B cell (primary cell): ENCODE results near the gene SFXN5. TPM values are rescaled to one million over a fixed set of nuclear protein-coding genes. Genes with fewer than 3 reads are reported as not detected.
A peak's percentile ranks its signal among the peaks of the same experiment; 100 is the strongest.

Experiments
- ATAC-seq: fragments of 200-7000 bp; cut with Tn5 transposase; one replicate; pipeline ENCODE4 v1.10.0; 2021; ENCODE audit warnings: low read depth, mild to moderate bottlenecking, moderate number of reproducible peaks, moderate library complexity
- CTCF ChIA-PET: fragments of 350-600 bp; sonication (Branson Sonifier 250); formaldehyde crosslinking; loops from one replicate; lab custom pipeline; 2021; ENCODE audit warnings: antibody characterized with exemption, inconsistent platforms; lab: Charles Lee
- POLR2A ChIA-PET: fragments of 350-600 bp; sonication (Branson Sonifier 250); formaldehyde crosslinking; loops from one replicate; lab custom pipeline; 2021; ENCODE audit warnings: antibody characterized with exemption; lab: Charles Lee
- DNase-seq: peaks from one replicate; pipeline ENCODE4 v3.0.0; 2013
- H2AFZ ChIP-seq: 2 replicates; pipeline ENCODE4 v1.6.1; 2012; ENCODE audit warnings: mild to moderate bottlenecking, low read depth, low read length; ENCODE audit not compliant: insufficient read depth, poor library complexity, severe bottlenecking
- H3K27ac ChIP-seq, 2 donors: 1 replicate in 1 of 2; 2 replicates in 1 of 2; pipeline ENCODE4 v1.5.1; 2012 to 2013; ENCODE audit warnings: low read length in 2 of 2, mild to moderate bottlenecking in 2 of 2, moderate library complexity in 1 of 2
- H3K27me3 ChIP-seq, 4 experiments: fragments of 200-600 bp in 1 of 4; sonication (generic) in 1 of 4; replicated peaks in 1 of 4; 1 replicate in 2 of 4; 2 replicates in 2 of 4; pipeline versions ENCODE4 v1.6.1 to v1.7.0; 2013 to 2016; ENCODE audit warnings: low read length in 3 of 4, mild to moderate bottlenecking in 2 of 4, mixed read lengths in 1 of 4, moderate library complexity in 1 of 4; ENCODE audit not compliant: insufficient read depth in 4 of 4, control insufficient read depth in 3 of 4; ENCODE audit errors: control extremely low read depth in 1 of 4
- H3K36me3 ChIP-seq, 2 experiments: replicated peaks in 1 of 2; 1 replicate in 1 of 2; 2 replicates in 1 of 2; pipeline versions ENCODE4 v1.6.1 to v1.7.1; 2013; ENCODE audit warnings: low read length in 1 of 2; ENCODE audit not compliant: insufficient read depth in 2 of 2, control insufficient read depth in 1 of 2; ENCODE audit errors: control extremely low read depth in 1 of 2, extremely low read depth in 1 of 2
- H3K4me1 ChIP-seq, 2 donors: fragments of 200-600 bp in 1 of 2; sonication (generic) in 1 of 2; 1 replicate in 1 of 2; 2 replicates in 1 of 2; pipeline versions ENCODE4 v1.5.1 to v1.6.1; 2013 to 2017; ENCODE audit warnings: low read length in 2 of 2; ENCODE audit not compliant: control insufficient read depth in 2 of 2, insufficient read depth in 2 of 2
- H3K4me2 ChIP-seq: replicated peaks from 2 replicates; pipeline ENCODE3; 2012; ENCODE audit warnings: mild to moderate bottlenecking, low read depth, low read length; ENCODE audit not compliant: poor library complexity, severe bottlenecking
- H3K4me3 ChIP-seq, 5 experiments: fragments of 200-600 bp in 1 of 5; sonication (generic) in 1 of 5; 1 replicate in 3 of 5; 2 replicates in 2 of 5; pipeline versions ENCODE4 v1.5.1 to v1.7.0; 2011 to 2016; ENCODE audit warnings: low read length in 4 of 5, mild to moderate bottlenecking in 4 of 5, low read depth in 2 of 5, control low read depth in 1 of 5, moderate library complexity in 1 of 5; ENCODE audit not compliant: insufficient read depth in 1 of 5; ENCODE audit errors: control extremely low read depth in 1 of 5, extremely low read depth in 1 of 5
- H3K79me2 ChIP-seq: fragments of 200-600 bp; sonication (generic); one replicate; pipeline ENCODE4 v1.6.0; 2016; ENCODE audit warnings: low read length; ENCODE audit not compliant: control insufficient read depth, insufficient read depth
- H3K9ac ChIP-seq: fragments of 200-600 bp; sonication (generic); 2 replicates; pipeline ENCODE4 v1.6.1; 2017; ENCODE audit warnings: mild to moderate bottlenecking, low read length, moderate library complexity
- H3K9me3 ChIP-seq, 3 donors: one replicate each; pipeline versions ENCODE4 v1.6.1 to v1.7.1; 2013; ENCODE audit warnings: low read length in 2 of 3; ENCODE audit not compliant: control insufficient read depth in 2 of 3, insufficient read depth in 1 of 3; ENCODE audit errors: control extremely low read depth in 1 of 3
- H4K20me1 ChIP-seq: 2 replicates; pipeline ENCODE4 v1.6.0; 2012; ENCODE audit warnings: mild to moderate bottlenecking, low read length; ENCODE audit not compliant: insufficient read depth, control insufficient read depth, poor library complexity, severe bottlenecking
- H3K27ac Mint-ChIP-seq: one replicate; pipeline ENCODE4 v1.8.0; 2021; ENCODE audit warnings: mixed read lengths
- H3K27me3 Mint-ChIP-seq: one replicate; pipeline ENCODE4 v1.8.0; 2021; ENCODE audit warnings: mixed read lengths
- H3K4me1 Mint-ChIP-seq: one replicate; pipeline ENCODE4 v1.8.0; 2021; ENCODE audit warnings: mixed read lengths
- H3K4me3 Mint-ChIP-seq: one replicate; pipeline ENCODE4 v1.8.0; 2021; ENCODE audit warnings: mixed read lengths
- H3K9me3 Mint-ChIP-seq: one replicate; pipeline ENCODE4 v1.8.0; 2022; ENCODE audit warnings: mixed read lengths; ENCODE audit not compliant: insufficient read depth
- CTCF ChIP-seq: fragments of 200-600 bp; IDR thresholded peaks from one replicate; pipeline ENCODE4 v1.8.0; 2022; ENCODE audit warnings: antibody characterized with exemption, mild to moderate bottlenecking
- EZH2 ChIP-seq: IDR thresholded peaks from 2 replicates; pipeline ENCODE4 v1.6.1; 2012; ENCODE audit warnings: borderline replicate concordance, low read depth, mild to moderate bottlenecking, moderate library complexity, low read length; ENCODE audit not compliant: insufficient read depth, poor library complexity, severe bottlenecking
- WGBS: methylation state at CpG from one replicate; pipeline ENCODE4 v1.1.5; 2013; ENCODE audit warnings: missing lambda C conversion rate; ENCODE audit not compliant: insufficient coverage; 5-methylcytosine and 5-hydroxymethylcytosine counted together
- intact Hi-C: fragments of 100-400 bp; cut with micrococcal nuclease; formaldehyde crosslinking; loops from one replicate; pipeline ENCODE4 v1.10.0; 2022
- polyA plus RNA-seq: library from polyadenylated mRNA; depleted of rRNA; stranded (reverse); fragments of >200 nt; gene quantifications from 2 replicates; pipeline ENCODE4 v1.2.3, GENCODE V29; 2012
- total RNA-seq, 2 donors: library from RNA; stranded (reverse); fragments of 120-200 nt in 1 of 2; gene quantifications; 1 replicate in 1 of 2; 2 replicates in 1 of 2; pipeline versions ENCODE4 v1.2.3 to v1.2.4, GENCODE V29; 2013 to 2022

SFXN5 gene
- total and polyA plus RNA-seq, 2 donors (not counting 1 experiment from before 2014, with no cell fraction given): 8.0 to 16.9 TPM

DNA sequence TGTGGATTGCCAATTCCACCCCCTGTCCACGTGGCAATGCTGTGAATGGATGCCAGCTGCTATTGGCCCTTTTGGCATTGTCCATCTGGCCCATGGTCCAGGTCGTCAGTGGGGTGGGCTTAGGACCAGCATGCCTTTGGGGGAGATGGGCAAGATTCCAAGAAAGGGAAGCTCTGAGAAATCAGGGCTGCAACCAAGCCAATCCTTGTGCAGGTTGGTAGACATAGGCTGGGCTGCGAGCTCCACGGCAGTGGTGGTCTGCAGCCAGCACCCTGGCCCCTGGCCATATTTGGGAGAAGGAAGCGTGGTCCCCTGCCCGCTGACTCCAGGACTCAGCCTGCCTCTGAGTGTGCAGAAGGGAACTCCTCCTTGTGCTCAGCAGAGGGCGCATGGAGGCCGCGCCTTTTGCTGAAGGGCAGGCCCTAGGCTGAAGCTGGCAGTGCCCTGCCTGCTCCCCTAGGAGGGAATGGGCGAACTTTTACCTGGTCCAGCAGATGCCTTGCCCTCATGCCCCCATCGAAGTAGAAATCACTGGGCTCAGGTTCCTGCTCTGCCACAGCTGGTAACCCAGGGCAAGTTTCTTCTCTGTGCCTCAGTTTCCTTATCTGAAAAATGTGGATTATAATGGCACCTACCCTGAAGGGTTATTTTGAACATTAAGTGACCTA is 178.9 kb downstream of the SFXN5 start:
- peaks cover 0 to 6% (median 0%) of the 10 kb centered on the region in 3 donors for H3K9me3 ChIP-seq
- H3K9ac ChIP-seq: no peak overlapping the region
- ATAC-seq (peak; percentile 83), DNase-seq (peak; percentile 64)
- intact Hi-C loops: loop anchor here (1.0 kb wide), 3 partner anchors 81 to 285 kb away; no protein-coding TSS in a partner anchor
- no peak overlapping the region for H3K4me2 ChIP-seq
- H3K36me3 ChIP-seq: no peaks in the 10 kb centered on the region
- H4K20me1 ChIP-seq: no peaks in the 10 kb centered on the region
- H3K4me1 Mint-ChIP-seq: peaks cover 9% of the 10 kb centered on the region
- POLR2A ChIA-PET: no interaction called here
- no peak for TF ChIP-seq EZH2
- peak; percentile 66 for TF ChIP-seq CTCF
- peaks cover 9 to 13% of the 10 kb centered on the region in 2 donors for H3K4me1 ChIP-seq
- no peak overlapping the region for H3K4me3 Mint-ChIP-seq
- WGBS: 9% methylated on average over 11 of the region's 11 CpGs
- CTCF ChIA-PET: interaction anchor here (0.8 to 3.4 kb wide), 12 partner anchors 9 to 320 kb away, joined by 3 to 45 read pairs (median 4); partner anchors contain the start of gene SFXN5
- no peak overlapping the region for H3K27ac ChIP-seq
- H3K27me3 ChIP-seq: peaks cover 0 to 83% (median 26%) of the 10 kb centered on the region in 4 experiments
- H3K27ac Mint-ChIP-seq: no peak overlapping the region
- no peak overlapping the region for H2AFZ ChIP-seq
- H3K4me3 ChIP-seq: no peak overlapping the region
- peaks cover 53% of the 10 kb centered on the region for H3K27me3 Mint-ChIP-seq
- H3K9me3 Mint-ChIP-seq: no peaks in the 10 kb centered on the region
- H3K79me2 ChIP-seq: no peaks in the 10 kb centered on the region

Other genes with a start within 250 kb of the SFXN5 start
- 22.3 and 22.6 TPM in 2 replicates for gene EXOC6B, start 245.7 kb downstream of the SFXN5 start, total RNA-seq
- 2.4 and 4.8 TPM in 2 replicates for gene EXOC6B, start 245.7 kb downstream of the SFXN5 start, polyA plus RNA-seq
- gene SPR, start 184.3 kb downstream of the SFXN5 start, total RNA-seq: not detected in 2 replicates
- gene SPR, start 184.3 kb downstream of the SFXN5 start, polyA plus RNA-seq: not detected in 2 replicates
- gene EMX1, start 154.2 kb downstream of the SFXN5 start, total RNA-seq: not detected in 2 replicates
- gene EMX1, start 154.2 kb downstream of the SFXN5 start, polyA plus RNA-seq: not detected in 2 replicates
- 4.6 and 5.1 TPM in 2 replicates for gene RAB11FIP5, start 41.2 kb upstream of the SFXN5 start, total RNA-seq
- gene RAB11FIP5, start 41.2 kb upstream of the SFXN5 start, polyA plus RNA-seq: 1.7 and 1.8 TPM in 2 replicates
- not detected in 2 replicates for gene NOTO, start 130.9 kb upstream of the SFXN5 start, total RNA-seq
- gene NOTO, start 130.9 kb upstream of the SFXN5 start, polyA plus RNA-seq: not detected in 2 replicates
- gene SMYD5, start 142.5 kb upstream of the SFXN5 start, total RNA-seq: 39.2 and 41.0 TPM in 2 replicates
- 31.9 and 35.2 TPM in 2 replicates for gene SMYD5, start 142.5 kb upstream of the SFXN5 start, polyA plus RNA-seq
- 2.3 and 4.2 TPM in 2 replicates for gene PRADC1, start 161.5 kb upstream of the SFXN5 start, total RNA-seq
- 3.3 and 4.6 TPM in 2 replicates for gene PRADC1, start 161.5 kb upstream of the SFXN5 start, polyA plus RNA-seq
- gene CCT7, start 162.6 kb upstream of the SFXN5 start, total RNA-seq: 160 and 164 TPM in 2 replicates
- 80.3 and 94.4 TPM in 2 replicates for gene CCT7, start 162.6 kb upstream of the SFXN5 start, polyA plus RNA-seq
- gene FBXO41, start 212.8 kb upstream of the SFXN5 start, total RNA-seq: 23.7 and 25.2 TPM in 2 replicates
- gene FBXO41, start 212.8 kb upstream of the SFXN5 start, polyA plus RNA-seq: 21.8 and 29.6 TPM in 2 replicates
- gene EGR4, start 221.8 kb upstream of the SFXN5 start, total RNA-seq: 0.30 and 0.41 TPM in 2 replicates
- 2.6 and 2.7 TPM in 2 replicates for gene EGR4, start 221.8 kb upstream of the SFXN5 start, polyA plus RNA-seq